HepG2 (cell line): ENCODE data around the gene ICAM3. TPM values are rescaled to one million over a fixed set of nuclear protein-coding genes. Genes with fewer than 3 reads are reported as not detected.

Experiments
- BCL3 ChIP-seq: sonication (generic); formaldehyde crosslinking; IDR thresholded peaks from 2 replicates; pipeline ENCODE4 v1.5.1; 2020; ENCODE audit warnings: mild to moderate bottlenecking, missing genetic modification reagents, moderate library complexity
- CEBPB ChIP-seq: IDR thresholded peaks from 2 replicates; pipeline ENCODE4 v1.6.1; 2011; ENCODE audit warnings: low read depth, low read length, improper control_type of control experiment, borderline replicate concordance
- FOXK2 ChIP-seq: fragments of 450-650 bp; IDR thresholded peaks from 2 replicates; pipeline ENCODE4 v1.6.1; 2016
- HMGA1 ChIP-seq: sonication (generic); formaldehyde crosslinking; conservative IDR thresholded peaks from 2 replicates; pipeline ENCODE4 v1.4.0; 2020; ENCODE audit warnings: missing genetic modification reagents
- HNF1A ChIP-seq, 2 experiments: sonication (generic) in 1 of 2; formaldehyde crosslinking in 1 of 2; IDR thresholded peaks; 2 replicates each; pipeline versions ENCODE4 v1.4.0 to v1.6.1; 2016 to 2020; ENCODE audit warnings: borderline replicate concordance in 1 of 2, low read depth in 1 of 2, mild to moderate bottlenecking in 1 of 2, missing genetic modification reagents in 1 of 2
- HOXA7 ChIP-seq: sonication (generic); formaldehyde crosslinking; IDR thresholded peaks from 2 replicates; pipeline ENCODE4 v1.8.1; 2022; ENCODE audit warnings: mild to moderate bottlenecking, missing genetic modification reagents, moderate library complexity
- KLF9 ChIP-seq: IDR thresholded peaks from 2 replicates; pipeline ENCODE4 v1.6.1; 2016; ENCODE audit warnings: low read depth
- MIER3 ChIP-seq: IDR thresholded peaks from 2 replicates; pipeline ENCODE4 v1.6.1; 2016; ENCODE audit warnings: missing compliant biosample characterization, borderline replicate concordance
- NR2F2 ChIP-seq: IDR thresholded peaks from 2 replicates; pipeline ENCODE4 v1.6.1; 2012; ENCODE audit warnings: low read depth, inconsistent platforms, borderline replicate concordance
- PAX8 ChIP-seq: sonication (generic); formaldehyde crosslinking; IDR thresholded peaks from 2 replicates; pipeline ENCODE4 v1.8.0; 2022; ENCODE audit warnings: mild to moderate bottlenecking, missing genetic modification reagents, borderline replicate concordance
- RFX3 ChIP-seq: IDR thresholded peaks from 2 replicates; pipeline ENCODE4 v1.6.1; 2016; ENCODE audit warnings: missing biosample characterization, missing genetic modification reagents
- ZFX ChIP-seq: sonication (generic); formaldehyde crosslinking; IDR thresholded peaks from 2 replicates; pipeline ENCODE4 v1.4.0; 2020; ENCODE audit warnings: mild to moderate bottlenecking, low read depth, missing genetic modification reagents, moderate library complexity
- ZHX1 ChIP-seq: sonication (generic); formaldehyde crosslinking; IDR thresholded peaks from 2 replicates; pipeline ENCODE4 v1.8.1; 2022; ENCODE audit warnings: low read depth, mild to moderate bottlenecking, missing genetic modification reagents
- ZNF572 ChIP-seq: sonication (generic); formaldehyde crosslinking; IDR thresholded peaks from 2 replicates; pipeline ENCODE4 v1.5.1; 2020; ENCODE audit warnings: mild to moderate bottlenecking, missing genetic modification reagents
- ZNF605 ChIP-seq: sonication (generic); formaldehyde crosslinking; IDR thresholded peaks from 2 replicates; pipeline ENCODE4 v1.8.0; 2022; ENCODE audit warnings: mild to moderate bottlenecking, missing genetic modification reagents
- polyA plus RNA-seq, 8 experiments: library from polyadenylated mRNA; depleted of rRNA in 3 of 8; stranded (reverse) in 7 of 8; unstranded in 1 of 8; fragments of >200 nt; fragmentation: Illumina TruSeq in 4 of 8; extraction: Trizol in 4 of 8; gene quantifications; 2 replicates each; pipeline versions ENCODE4 v1.2.1 to v1.2.3, GENCODE V29; 2011 to 2016; ENCODE audit warnings: low read depth in 4 of 8, missing spikeins in 1 of 8, mixed read lengths in 1 of 8; ENCODE audit not compliant: insufficient read depth in 1 of 8
- total RNA-seq, 5 experiments: library from RNA; depleted of rRNA; stranded (reverse); fragments of >200 nt; fragmentation: Illumina TruSeq; extraction: Trizol; gene quantifications; 2 replicates each; pipeline ENCODE4 v1.2.3, GENCODE V29; 2016; ENCODE audit warnings: low read depth in 1 of 5
- TF ChIP-seq, protein P1 (sequence below): sonication (generic); formaldehyde crosslinking; IDR thresholded peaks from 2 replicates; pipeline ENCODE4 v1.4.0; 2020; ENCODE audit warnings: missing genetic modification reagents
- TF ChIP-seq, protein P2 (sequence below): IDR thresholded peaks from 2 replicates; pipeline ENCODE4 v1.6.1; 2016; ENCODE audit warnings: control low read depth
- TF ChIP-seq, protein P3 (sequence below): sonication (generic); formaldehyde crosslinking; IDR thresholded peaks from 2 replicates; pipeline ENCODE4 v1.9.0; 2022; ENCODE audit warnings: missing genetic modification reagents, mild to moderate bottlenecking, borderline replicate concordance

The ICAM3 gene
- total and polyA plus RNA-seq, 2 of the 13 experiments (the other 11 are each of a cell fraction or from before 2014, with no cell fraction given): 14.1 to 21.0 TPM

DNA sequence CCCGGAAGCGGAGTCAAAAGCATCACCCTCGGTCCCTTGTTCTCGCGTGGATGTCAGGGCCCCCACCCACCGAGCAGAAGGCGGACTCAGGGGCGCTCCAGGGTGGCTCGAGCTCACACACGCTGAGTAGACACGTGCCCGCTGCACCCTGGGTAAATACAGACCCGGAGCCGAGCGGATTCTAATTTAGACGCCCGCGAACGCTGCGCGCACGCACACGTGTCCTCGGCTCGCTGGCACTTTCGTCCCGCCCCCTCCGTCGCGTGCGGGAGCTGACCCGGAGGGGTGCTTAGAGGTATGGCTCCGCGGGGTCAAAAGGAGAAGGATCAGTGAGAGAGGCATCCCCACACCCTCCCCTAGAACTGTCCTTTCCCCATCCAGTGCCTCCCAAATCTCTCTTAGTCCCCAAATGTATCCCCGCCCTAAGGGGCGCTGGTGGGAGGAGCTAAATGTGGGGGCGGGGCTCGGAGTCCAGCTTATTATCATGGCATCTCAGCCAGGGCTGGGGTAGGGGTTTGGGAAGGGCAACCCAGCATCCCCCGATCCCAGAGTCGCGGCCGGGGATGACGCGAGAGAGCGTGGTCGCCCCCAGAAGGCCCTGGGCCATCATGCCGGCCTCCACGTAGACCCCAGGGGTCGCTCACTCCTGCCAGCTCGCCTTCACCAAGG is 50.1 kb downstream of the ICAM3 start (continued):
- TF ChIP-seq HNF1A (IDR thresholded peaks at IDR 0.05; ENCODE audit: low read depth) (no peak), HNF1A (CRISPR knock-in tag; IDR thresholded peaks at IDR 0.05; ENCODE audit: borderline replicate concordance) (no peak), BCL3 (no peak), KLF9 (no peak), FOXK2 (no peak), HMGA1 (CRISPR knock-in tag) (no peak), RFX3 (CRISPR knock-in tag) (no peak), ZFX (CRISPR knock-in tag) (peak; percentile 17; the same call in 1 of the 2 replicates), ZNF572 (CRISPR knock-in tag) (no peak), HOXA7 (no peak), CEBPB (no peak), MIER3 (CRISPR knock-in tag) (no peak), ZNF605 (peak; percentile 80), PAX8 (no peak), NR2F2 (no peak), ZHX1 (CRISPR knock-in tag) (no peak)
- TF ChIP-seq, protein P1, sequence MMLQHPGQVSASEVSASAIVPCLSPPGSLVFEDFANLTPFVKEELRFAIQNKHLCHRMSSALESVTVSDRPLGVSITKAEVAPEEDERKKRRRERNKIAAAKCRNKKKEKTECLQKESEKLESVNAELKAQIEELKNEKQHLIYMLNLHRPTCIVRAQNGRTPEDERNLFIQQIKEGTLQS: no peak
- TF ChIP-seq, protein P2, sequence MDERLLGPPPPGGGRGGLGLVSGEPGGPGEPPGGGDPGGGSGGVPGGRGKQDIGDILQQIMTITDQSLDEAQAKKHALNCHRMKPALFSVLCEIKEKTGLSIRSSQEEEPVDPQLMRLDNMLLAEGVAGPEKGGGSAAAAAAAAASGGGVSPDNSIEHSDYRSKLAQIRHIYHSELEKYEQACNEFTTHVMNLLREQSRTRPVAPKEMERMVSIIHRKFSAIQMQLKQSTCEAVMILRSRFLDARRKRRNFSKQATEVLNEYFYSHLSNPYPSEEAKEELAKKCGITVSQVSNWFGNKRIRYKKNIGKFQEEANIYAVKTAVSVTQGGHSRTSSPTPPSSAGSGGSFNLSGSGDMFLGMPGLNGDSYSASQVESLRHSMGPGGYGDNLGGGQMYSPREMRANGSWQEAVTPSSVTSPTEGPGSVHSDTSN: no peak
- TF ChIP-seq, protein P3, sequence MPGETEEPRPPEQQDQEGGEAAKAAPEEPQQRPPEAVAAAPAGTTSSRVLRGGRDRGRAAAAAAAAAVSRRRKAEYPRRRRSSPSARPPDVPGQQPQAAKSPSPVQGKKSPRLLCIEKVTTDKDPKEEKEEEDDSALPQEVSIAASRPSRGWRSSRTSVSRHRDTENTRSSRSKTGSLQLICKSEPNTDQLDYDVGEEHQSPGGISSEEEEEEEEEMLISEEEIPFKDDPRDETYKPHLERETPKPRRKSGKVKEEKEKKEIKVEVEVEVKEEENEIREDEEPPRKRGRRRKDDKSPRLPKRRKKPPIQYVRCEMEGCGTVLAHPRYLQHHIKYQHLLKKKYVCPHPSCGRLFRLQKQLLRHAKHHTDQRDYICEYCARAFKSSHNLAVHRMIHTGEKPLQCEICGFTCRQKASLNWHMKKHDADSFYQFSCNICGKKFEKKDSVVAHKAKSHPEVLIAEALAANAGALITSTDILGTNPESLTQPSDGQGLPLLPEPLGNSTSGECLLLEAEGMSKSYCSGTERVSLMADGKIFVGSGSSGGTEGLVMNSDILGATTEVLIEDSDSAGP (CRISPR knock-in tag): no peak; the same call in 1 of the 2 replicates
